ENCODE data around the gene ZDHHC11B.

DNA sequence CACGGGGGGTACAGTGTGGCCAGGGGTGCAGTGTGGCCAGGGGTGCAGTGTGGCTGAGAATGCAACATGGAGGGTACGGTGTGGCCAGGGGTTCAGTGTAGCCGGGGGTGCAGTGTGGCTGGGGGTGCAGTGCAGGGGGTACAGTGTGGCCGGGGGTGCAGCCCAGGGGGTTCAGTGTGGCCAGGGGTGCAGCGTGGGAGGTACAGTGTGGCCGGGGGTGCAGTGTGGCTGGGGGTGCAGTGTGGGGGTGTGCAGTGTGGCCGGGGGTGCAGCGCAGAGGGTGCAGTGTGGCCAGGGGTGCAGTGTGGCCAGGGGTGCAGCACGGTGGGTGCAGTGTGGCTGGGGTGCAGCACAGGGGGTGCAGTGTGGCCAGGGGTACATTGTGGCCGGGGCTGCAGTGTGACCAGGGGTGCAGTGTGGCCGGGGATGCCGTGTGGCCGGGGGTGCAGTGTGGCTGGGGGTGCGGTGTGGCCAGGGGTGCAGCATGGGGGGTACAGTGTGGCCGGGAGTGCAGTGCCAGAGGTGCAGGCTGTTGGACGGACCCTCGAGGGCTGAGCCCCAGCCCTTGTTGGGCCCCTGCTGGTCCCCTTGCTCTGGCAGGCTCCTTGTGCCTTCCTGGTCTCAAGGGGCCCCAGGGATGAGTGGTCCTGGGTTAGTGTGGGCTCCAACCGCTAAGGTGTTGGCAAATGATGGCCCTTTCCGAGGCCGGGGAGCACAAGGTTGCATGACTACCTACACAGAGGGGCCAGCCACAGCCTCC lies 109.2 kb downstream of the ZDHHC11B start:
- TF ChIP-seq, protein P1, sequence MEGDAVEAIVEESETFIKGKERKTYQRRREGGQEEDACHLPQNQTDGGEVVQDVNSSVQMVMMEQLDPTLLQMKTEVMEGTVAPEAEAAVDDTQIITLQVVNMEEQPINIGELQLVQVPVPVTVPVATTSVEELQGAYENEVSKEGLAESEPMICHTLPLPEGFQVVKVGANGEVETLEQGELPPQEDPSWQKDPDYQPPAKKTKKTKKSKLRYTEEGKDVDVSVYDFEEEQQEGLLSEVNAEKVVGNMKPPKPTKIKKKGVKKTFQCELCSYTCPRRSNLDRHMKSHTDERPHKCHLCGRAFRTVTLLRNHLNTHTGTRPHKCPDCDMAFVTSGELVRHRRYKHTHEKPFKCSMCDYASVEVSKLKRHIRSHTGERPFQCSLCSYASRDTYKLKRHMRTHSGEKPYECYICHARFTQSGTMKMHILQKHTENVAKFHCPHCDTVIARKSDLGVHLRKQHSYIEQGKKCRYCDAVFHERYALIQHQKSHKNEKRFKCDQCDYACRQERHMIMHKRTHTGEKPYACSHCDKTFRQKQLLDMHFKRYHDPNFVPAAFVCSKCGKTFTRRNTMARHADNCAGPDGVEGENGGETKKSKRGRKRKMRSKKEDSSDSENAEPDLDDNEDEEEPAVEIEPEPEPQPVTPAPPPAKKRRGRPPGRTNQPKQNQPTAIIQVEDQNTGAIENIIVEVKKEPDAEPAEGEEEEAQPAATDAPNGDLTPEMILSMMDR (IDR thresholded peaks at IDR 0.05; ENCODE audit: low read depth, low read length, poor library complexity, severe bottlenecking): no peak
- no peak for TF ChIP-seq EZH2phosphoT487 (IDR thresholded peaks at IDR 0.05; ENCODE audit: borderline replicate concordance, low read length)

All from DOHH2 (cell line).